HG03025 (cell line): ENCODE data around the gene S100A7A.
"Not testable (repeated sequence)": the region's sequence is repeated elsewhere in the genome, so short reads cannot be mapped to it uniquely, and the experiment has no call there.

ENCODE experiments used
- ATAC-seq: cut with Tn5 transposase; IDR thresholded peaks from one replicate; pipeline ENCODE4 v1.9.1; 2021; ENCODE audit warnings: mild to moderate bottlenecking, moderate library complexity; ENCODE audit not compliant: unreplicated experiment, low FRiP score

The S100A7A gene

GRCh38 chr1:153394391-153394790 is 21.9 kb upstream of the S100A7A start:
- ATAC-seq, result no peak

- ATAC-seq, result no peak
These were observed 21.1 kb upstream of the S100A7A start for GRCh38 chr1:153395136-153395685.

GRCh38 chr1:153395776-153396175 is 20.5 kb upstream of the S100A7A start:
- ATAC-seq, result no peak

- no peak for ATAC-seq
These were observed 19.9 kb upstream of the S100A7A start for GRCh38 chr1:153396461-153396860.

GRCh38 chr1:153397051-153397923 is 19.0 kb upstream of the S100A7A start:
- no peak for ATAC-seq

GRCh38 chr1:153397924-153398651 is 18.2 kb upstream of the S100A7A start:
- no peak for ATAC-seq

- no peak for ATAC-seq
These were observed 16.8 kb upstream of the S100A7A start for GRCh38 chr1:153399401-153400055.

- ATAC-seq, result no peak
These were observed 16.1 kb upstream of the S100A7A start for GRCh38 chr1:153400244-153400643.

GRCh38 chr1:153401461-153401860 is 14.9 kb upstream of the S100A7A start:
- ATAC-seq, result no peak

GRCh38 chr1:153402226-153402625 is 14.1 kb upstream of the S100A7A start:
- no peak for ATAC-seq

GRCh38 chr1:153403421-153404085 is 12.8 kb upstream of the S100A7A start:
- no peak for ATAC-seq

GRCh38 chr1:153404086-153404635 is 12.2 kb upstream of the S100A7A start:
- no peak for ATAC-seq

- ATAC-seq, result no peak
These were observed 11.6 kb upstream of the S100A7A start for GRCh38 chr1:153404768-153405167.

- not testable (repeated sequence) for ATAC-seq
These were observed 10.3 kb upstream of the S100A7A start for GRCh38 chr1:153405825-153406599.

GRCh38 chr1:153407274-153407673 is 9.0 kb upstream of the S100A7A start:
- not testable (repeated sequence) for ATAC-seq

GRCh38 chr1:153413961-153414360 is 2.4 kb upstream of the S100A7A start:
- not testable (repeated sequence) for ATAC-seq

GRCh38 chr1:153417136-153417888 is 992 bp downstream of the S100A7A start:
- ATAC-seq, result no peak

GRCh38 chr1:153418758-153419435 is 2.6 kb downstream of the S100A7A start:
- not testable (repeated sequence) for ATAC-seq
